ENCODE data around the gene NDUFA8. TPM values are rescaled to one million over a fixed set of nuclear protein-coding genes. Genes with fewer than 3 reads are reported as not detected.

Gene NDUFA8
- total RNA-seq, 5 donors from 2014 or later (not counting 1 experiment from before 2014, with no cell fraction given) = 11.2 to 25.4 (median 18.4) TPM

GRCh38 chr9:122202111-122202510, 42.5 kb upstream of the NDUFA8 start:
- Histone ChIP-seq H3K27ac (ENCODE audit: low read length) (no peak overlapping the region), H3K36me3 (ENCODE audit: control insufficient read depth in 2 of 2, extremely low read depth in 1 of 2, insufficient read depth in 1 of 2, low read length in 1 of 2) (no peaks in the 10 kb centered on the region), H3K27me3 (replicated peaks in 1 of 2; ENCODE audit: control insufficient read depth in 2 of 2, extremely low read depth in 1 of 2, insufficient read depth in 2 of 2, low read length in 1 of 2) (peaks cover 0 to 32% of the 10 kb centered on the region in 2 experiments), H3K4me3 (ENCODE audit: control insufficient read depth in 1 of 2, extremely low read depth in 1 of 2, low read length in 1 of 2) (no peak overlapping the region), H3K9me3 (no peaks in the 10 kb centered on the region), H3K4me1 (ENCODE audit: control insufficient read depth in 1 of 2, extremely low read depth in 1 of 2, insufficient read depth in 2 of 2, low read length in 2 of 2) (no peaks in the 10 kb centered on the region)
- Mint-ChIP-seq H3K36me3 (no peaks in the 10 kb centered on the region), H3K27ac (no peak overlapping the region), H3K4me1 (no peaks in the 10 kb centered on the region), H3K9me3 (no peaks in the 10 kb centered on the region), H3K27me3 (peaks cover 6 to 7% of the 10 kb centered on the region in 2 donors), H3K4me3 (no peak overlapping the region)
- ATAC-seq (replicated peaks in 1 of 4) = no peak
- 84% methylated on average over 3 of the region's 3 CpGs for WGBS (ENCODE audit: insufficient coverage)
- ChIA-PET POLR2A (no interaction called here), CTCF (interaction anchor here in 1 of 2 donors (0.6 kb wide), 1 partner anchor 105 kb away, joined by 3 read pairs; no protein-coding TSS in a partner anchor)
- DNase-seq = no peak

- Mint-ChIP-seq H3K4me1 (no peaks in the 10 kb centered on the region), H3K36me3 (no peaks in the 10 kb centered on the region), H3K4me3 (no peak overlapping the region), H3K27ac (no peak overlapping the region), H3K9me3 (no peaks in the 10 kb centered on the region), H3K27me3 (peaks cover 5 to 6% of the 10 kb centered on the region in 2 donors)
- Histone ChIP-seq H3K4me1 (ENCODE audit: control insufficient read depth in 1 of 2, extremely low read depth in 1 of 2, insufficient read depth in 2 of 2, low read length in 2 of 2) (no peaks in the 10 kb centered on the region), H3K27ac (ENCODE audit: low read length) (no peak overlapping the region), H3K27me3 (replicated peaks in 1 of 2; ENCODE audit: control insufficient read depth in 2 of 2, extremely low read depth in 1 of 2, insufficient read depth in 2 of 2, low read length in 1 of 2) (peaks cover 0 to 27% of the 10 kb centered on the region in 2 experiments), H3K4me3 (ENCODE audit: control insufficient read depth in 1 of 2, extremely low read depth in 1 of 2, low read length in 1 of 2) (no peak overlapping the region), H3K36me3 (ENCODE audit: control insufficient read depth in 2 of 2, extremely low read depth in 1 of 2, insufficient read depth in 1 of 2, low read length in 1 of 2) (no peaks in the 10 kb centered on the region), H3K9me3 (no peaks in the 10 kb centered on the region)
- ATAC-seq (replicated peaks in 1 of 4) (no peak), DNase-seq (no peak)
- 100% methylated on average over 1 of the region's 1 CpG for WGBS (ENCODE audit: insufficient coverage)
- ChIA-PET POLR2A (no interaction called here), CTCF (no interaction called here)
Observed at GRCh38 chr9:122201641-122202040, 42.1 kb upstream of the NDUFA8 start.

- POLR2A ChIA-PET = no interaction called here
- Histone ChIP-seq H3K9me3 (no peaks in the 10 kb centered on the region), H3K36me3 (ENCODE audit: control insufficient read depth in 2 of 2, extremely low read depth in 1 of 2, insufficient read depth in 1 of 2, low read length in 1 of 2) (no peaks in the 10 kb centered on the region), H3K4me3 (ENCODE audit: control insufficient read depth in 1 of 2, extremely low read depth in 1 of 2, low read length in 1 of 2) (no peak overlapping the region), H3K27me3 (replicated peaks in 1 of 2; ENCODE audit: control insufficient read depth in 2 of 2, extremely low read depth in 1 of 2, insufficient read depth in 2 of 2, low read length in 1 of 2) (peaks cover 0 to 22% of the 10 kb centered on the region in 2 experiments), H3K27ac (ENCODE audit: low read length) (no peak overlapping the region), H3K4me1 (ENCODE audit: control insufficient read depth in 1 of 2, extremely low read depth in 1 of 2, insufficient read depth in 2 of 2, low read length in 2 of 2) (no peaks in the 10 kb centered on the region)
- ATAC-seq (replicated peaks in 1 of 4) (no peak), DNase-seq (no peak)
- no peaks in the 10 kb centered on the region for H3K9me3 Mint-ChIP-seq
- H3K27me3 Mint-ChIP-seq = peaks cover 3 to 5% of the 10 kb centered on the region in 2 donors
- CTCF ChIA-PET = no interaction called here
- WGBS (ENCODE audit: insufficient coverage) = 92% methylated on average over 2 of the region's 7 CpGs
- H3K4me3 Mint-ChIP-seq = no peak overlapping the region
- H3K27ac Mint-ChIP-seq = no peak overlapping the region
- no peaks in the 10 kb centered on the region for H3K36me3 Mint-ChIP-seq
- H3K4me1 Mint-ChIP-seq = no peaks in the 10 kb centered on the region
Observed at GRCh38 chr9:122200960-122201595, 41.5 kb upstream of the NDUFA8 start.

GRCh38 chr9:122197882-122198281, 38.3 kb upstream of the NDUFA8 start:
- Mint-ChIP-seq H3K27ac (no peak overlapping the region), H3K4me3 (no peak overlapping the region), H3K27me3 (peaks cover 3 to 5% of the 10 kb centered on the region in 2 donors), H3K4me1 (no peaks in the 10 kb centered on the region), H3K36me3 (no peaks in the 10 kb centered on the region), H3K9me3 (no peaks in the 10 kb centered on the region)
- DNase-seq = no peak
- WGBS (ENCODE audit: insufficient coverage) = 86% methylated on average over 1 of the region's 4 CpGs
- H3K4me3 ChIP-seq (ENCODE audit: control insufficient read depth in 1 of 2, extremely low read depth in 1 of 2, low read length in 1 of 2) = no peak overlapping the region
- H3K27ac ChIP-seq (ENCODE audit: low read length) = no peak overlapping the region
- H3K27me3 ChIP-seq (replicated peaks in 1 of 2; ENCODE audit: control insufficient read depth in 2 of 2, extremely low read depth in 1 of 2, insufficient read depth in 2 of 2, low read length in 1 of 2) = peaks cover 0 to 13% of the 10 kb centered on the region in 2 experiments
- H3K4me1 ChIP-seq (ENCODE audit: control insufficient read depth in 1 of 2, extremely low read depth in 1 of 2, insufficient read depth in 2 of 2, low read length in 2 of 2) = no peaks in the 10 kb centered on the region
- CTCF ChIA-PET = no interaction called here
- H3K9me3 ChIP-seq = no peaks in the 10 kb centered on the region
- H3K36me3 ChIP-seq (ENCODE audit: control insufficient read depth in 2 of 2, extremely low read depth in 1 of 2, insufficient read depth in 1 of 2, low read length in 1 of 2) = no peaks in the 10 kb centered on the region
- POLR2A ChIA-PET = no interaction called here
- no peak for ATAC-seq (replicated peaks in 1 of 4)

GRCh38 chr9:122197426-122197825, 37.8 kb upstream of the NDUFA8 start:
- Mint-ChIP-seq H3K27me3 (peaks cover 3 to 5% of the 10 kb centered on the region in 2 donors), H3K4me1 (no peaks in the 10 kb centered on the region), H3K9me3 (no peaks in the 10 kb centered on the region), H3K4me3 (no peak overlapping the region), H3K36me3 (no peaks in the 10 kb centered on the region), H3K27ac (no peak overlapping the region)
- Histone ChIP-seq H3K27me3 (replicated peaks in 1 of 2; ENCODE audit: control insufficient read depth in 2 of 2, extremely low read depth in 1 of 2, insufficient read depth in 2 of 2, low read length in 1 of 2) (peaks cover 0 to 13% of the 10 kb centered on the region in 2 experiments), H3K36me3 (ENCODE audit: control insufficient read depth in 2 of 2, extremely low read depth in 1 of 2, insufficient read depth in 1 of 2, low read length in 1 of 2) (no peaks in the 10 kb centered on the region), H3K9me3 (no peaks in the 10 kb centered on the region), H3K27ac (ENCODE audit: low read length) (no peak overlapping the region), H3K4me3 (ENCODE audit: control insufficient read depth in 1 of 2, extremely low read depth in 1 of 2, low read length in 1 of 2) (no peak overlapping the region), H3K4me1 (ENCODE audit: control insufficient read depth in 1 of 2, extremely low read depth in 1 of 2, insufficient read depth in 2 of 2, low read length in 2 of 2) (no peaks in the 10 kb centered on the region)
- DNase-seq = no peak
- ATAC-seq (replicated peaks in 1 of 4) = no peak
- CTCF ChIA-PET = no interaction called here
- POLR2A ChIA-PET = no interaction called here
- 67% methylated on average over 7 of the region's 7 CpGs for WGBS (ENCODE audit: insufficient coverage)

GRCh38 chr9:122195875-122196274, 36.3 kb upstream of the NDUFA8 start:
- POLR2A ChIA-PET = no interaction called here
- no peak overlapping the region for H3K4me3 ChIP-seq (ENCODE audit: control insufficient read depth in 1 of 2, extremely low read depth in 1 of 2, low read length in 1 of 2)

More at GRCh38 chr9:122195875-122196274, 36.3 kb upstream of the NDUFA8 start:
- CTCF ChIA-PET = no interaction called here
- Mint-ChIP-seq H3K36me3 (no peaks in the 10 kb centered on the region), H3K27me3 (peaks cover 3 to 5% of the 10 kb centered on the region in 2 donors), H3K27ac (no peak overlapping the region), H3K4me1 (no peaks in the 10 kb centered on the region), H3K4me3 (no peak overlapping the region), H3K9me3 (no peaks in the 10 kb centered on the region)
- WGBS (ENCODE audit: insufficient coverage) = 90% methylated on average over 2 of the region's 4 CpGs
- peaks cover 0 to 13% of the 10 kb centered on the region in 2 experiments for H3K27me3 ChIP-seq (replicated peaks in 1 of 2; ENCODE audit: control insufficient read depth in 2 of 2, extremely low read depth in 1 of 2, insufficient read depth in 2 of 2, low read length in 1 of 2)
- DNase-seq (no peak), ATAC-seq (replicated peaks in 1 of 4) (no peak)
- no peaks in the 10 kb centered on the region for H3K9me3 ChIP-seq
- no peaks in the 10 kb centered on the region for H3K4me1 ChIP-seq (ENCODE audit: control insufficient read depth in 1 of 2, extremely low read depth in 1 of 2, insufficient read depth in 2 of 2, low read length in 2 of 2)
- no peak overlapping the region for H3K27ac ChIP-seq (ENCODE audit: low read length)
- H3K36me3 ChIP-seq (ENCODE audit: control insufficient read depth in 2 of 2, extremely low read depth in 1 of 2, insufficient read depth in 1 of 2, low read length in 1 of 2) = no peaks in the 10 kb centered on the region

Data from T-cell (primary cell).